Measurements from ENCODE around the gene ENPEP. TPM values are rescaled to one million over a fixed set of nuclear protein-coding genes. Genes with fewer than 3 reads are reported as not detected.

Gene ENPEP
- total RNA-seq, 4 donors from 2014 or later: 4.3 to 5.4 (median 4.8) TPM

DNA sequence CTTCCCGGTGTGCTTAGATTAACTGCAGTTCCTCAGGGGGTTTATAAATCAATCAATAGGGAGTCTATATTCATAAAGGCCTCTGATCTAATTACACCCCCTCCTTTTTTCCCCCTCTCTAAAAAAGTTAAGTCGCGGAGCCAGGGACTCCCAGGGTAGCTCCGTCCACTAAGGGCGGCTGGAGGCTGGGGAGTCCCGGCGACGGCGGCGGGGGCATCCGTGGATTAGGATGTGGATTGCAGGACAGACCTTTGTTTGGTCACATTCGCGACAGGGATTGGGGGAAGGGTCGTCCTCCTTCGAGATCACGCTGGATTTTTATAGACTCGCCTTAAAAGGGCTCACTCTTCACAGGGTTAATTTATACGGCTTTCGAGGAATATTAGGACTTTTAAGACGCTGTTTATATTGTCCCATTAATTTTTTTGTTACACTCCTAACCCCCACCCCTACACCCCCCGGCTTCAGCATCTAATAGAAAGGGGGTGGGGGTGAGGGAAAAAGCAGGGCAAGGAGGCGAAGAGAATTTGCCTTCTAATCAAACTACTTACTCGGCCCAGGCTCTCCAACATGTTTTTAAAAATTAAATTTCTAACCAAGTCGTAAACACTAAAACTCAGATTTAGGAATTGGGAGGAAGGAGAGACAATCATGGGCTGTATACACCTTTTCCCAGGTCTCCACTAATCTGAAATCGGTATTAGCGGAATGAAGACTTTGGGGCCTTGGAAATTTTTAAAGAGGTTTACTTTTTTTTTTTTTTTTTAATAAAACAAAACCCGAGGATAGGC lies 138.4 kb downstream of the ENPEP start:
- Histone ChIP-seq H3K4me3 (no peak overlapping the region), H3K4me1 (peaks cover 0 to 43% (median 21%) of the 10 kb centered on the region in 4 donors), H3K27me3 (peaks cover 0 to 67% (median 11%) of the 10 kb centered on the region in 4 donors), H3K9me3 (no peaks in the 10 kb centered on the region), H3K36me3 (peaks cover 0 to 9% (median 2%) of the 10 kb centered on the region in 4 donors), H3K27ac (replicated peaks in 1 of 4) (no peak overlapping the region)
- DNase-seq (ENCODE audit: extremely low spot score): no peak
- intact Hi-C loops (cut with DNase I): no loop called here
- 55% methylated on average over 27 of the region's 27 CpGs for WGBS
- TF ChIP-seq EP300 (IDR thresholded peaks at IDR 0.05) (no peak), POLR2AphosphoS5 (IDR thresholded peaks at IDR 0.05) (no peak), POLR2A (IDR thresholded peaks at IDR 0.05; ENCODE audit: low read depth) (no peak)
- TF ChIP-seq, protein P1, sequence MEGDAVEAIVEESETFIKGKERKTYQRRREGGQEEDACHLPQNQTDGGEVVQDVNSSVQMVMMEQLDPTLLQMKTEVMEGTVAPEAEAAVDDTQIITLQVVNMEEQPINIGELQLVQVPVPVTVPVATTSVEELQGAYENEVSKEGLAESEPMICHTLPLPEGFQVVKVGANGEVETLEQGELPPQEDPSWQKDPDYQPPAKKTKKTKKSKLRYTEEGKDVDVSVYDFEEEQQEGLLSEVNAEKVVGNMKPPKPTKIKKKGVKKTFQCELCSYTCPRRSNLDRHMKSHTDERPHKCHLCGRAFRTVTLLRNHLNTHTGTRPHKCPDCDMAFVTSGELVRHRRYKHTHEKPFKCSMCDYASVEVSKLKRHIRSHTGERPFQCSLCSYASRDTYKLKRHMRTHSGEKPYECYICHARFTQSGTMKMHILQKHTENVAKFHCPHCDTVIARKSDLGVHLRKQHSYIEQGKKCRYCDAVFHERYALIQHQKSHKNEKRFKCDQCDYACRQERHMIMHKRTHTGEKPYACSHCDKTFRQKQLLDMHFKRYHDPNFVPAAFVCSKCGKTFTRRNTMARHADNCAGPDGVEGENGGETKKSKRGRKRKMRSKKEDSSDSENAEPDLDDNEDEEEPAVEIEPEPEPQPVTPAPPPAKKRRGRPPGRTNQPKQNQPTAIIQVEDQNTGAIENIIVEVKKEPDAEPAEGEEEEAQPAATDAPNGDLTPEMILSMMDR (IDR thresholded peaks at IDR 0.05): no peak

Small RNA genes within 50 kb of the gene (small RNA-seq; reads per million reads assigned to genes)
- gene RF00494: 0 reads per million in 3 donors

Other genes with a start within 250 kb of the ENPEP start
- gene PITX2, start 146.9 kb downstream of the ENPEP start, total RNA-seq: 10 to 100 TPM; 17.4 to 48.6 (median 34.0) TPM